ENCODE results near the gene TMOD3.

Gene TMOD3

DNA sequence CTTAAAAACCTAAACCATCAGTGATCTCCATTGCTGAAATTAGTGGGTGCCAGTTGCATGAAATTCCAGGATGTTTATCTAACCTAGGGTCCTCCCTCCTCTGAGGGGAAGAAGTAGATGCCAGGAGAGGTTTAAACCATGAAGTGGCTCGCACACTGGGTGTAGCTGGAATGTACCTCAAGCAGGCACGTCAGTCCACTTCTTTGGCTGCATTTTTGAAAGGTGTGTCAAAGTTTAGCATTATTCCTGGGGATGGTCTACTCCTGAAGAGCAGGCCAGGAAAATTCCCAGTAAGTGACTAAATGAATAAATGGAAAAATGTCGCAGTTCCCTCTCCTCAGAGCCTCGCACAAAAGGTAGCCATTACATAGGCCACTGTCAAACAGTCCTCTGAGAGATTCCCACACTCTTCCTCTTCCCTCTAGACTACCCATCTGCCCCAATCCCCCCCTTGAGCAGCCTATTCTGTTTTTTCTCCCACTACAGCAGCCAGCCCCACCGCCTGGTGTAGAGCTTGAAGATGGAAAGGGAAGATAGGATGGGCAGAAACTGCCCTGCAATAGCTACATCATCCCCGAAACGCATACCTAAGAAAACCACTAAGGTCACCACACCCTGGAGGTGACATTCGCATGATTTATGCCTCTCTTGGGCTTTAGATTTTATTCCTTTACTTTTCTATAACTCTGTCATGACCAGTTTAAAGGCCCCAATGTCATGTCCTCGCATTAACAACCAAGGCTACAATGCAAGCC lies 655 bp upstream of the TMOD3 start:
- no peak overlapping the region for H3K9ac ChIP-seq (ENCODE audit: low read depth, low read length)
- H3K27me3 ChIP-seq (ENCODE audit: control insufficient read depth, insufficient read depth, low read length) = no peaks in the 10 kb centered on the region
- no peaks in the 10 kb centered on the region for H3K36me3 ChIP-seq (ENCODE audit: insufficient read depth, low read length)
- peaks cover 29% of the 10 kb centered on the region for H3K4me1 ChIP-seq (ENCODE audit: control insufficient read depth, insufficient read depth, low read length)
- peak overlapping the region; percentile 83 for H3K4me2 ChIP-seq (ENCODE audit: low read length)
- H3K4me3 ChIP-seq (ENCODE audit: low read length) = peak overlapping the region; percentile 82
- H3K9me3 ChIP-seq (replicated peaks; ENCODE audit: low read length) = no peaks in the 10 kb centered on the region

DNA sequence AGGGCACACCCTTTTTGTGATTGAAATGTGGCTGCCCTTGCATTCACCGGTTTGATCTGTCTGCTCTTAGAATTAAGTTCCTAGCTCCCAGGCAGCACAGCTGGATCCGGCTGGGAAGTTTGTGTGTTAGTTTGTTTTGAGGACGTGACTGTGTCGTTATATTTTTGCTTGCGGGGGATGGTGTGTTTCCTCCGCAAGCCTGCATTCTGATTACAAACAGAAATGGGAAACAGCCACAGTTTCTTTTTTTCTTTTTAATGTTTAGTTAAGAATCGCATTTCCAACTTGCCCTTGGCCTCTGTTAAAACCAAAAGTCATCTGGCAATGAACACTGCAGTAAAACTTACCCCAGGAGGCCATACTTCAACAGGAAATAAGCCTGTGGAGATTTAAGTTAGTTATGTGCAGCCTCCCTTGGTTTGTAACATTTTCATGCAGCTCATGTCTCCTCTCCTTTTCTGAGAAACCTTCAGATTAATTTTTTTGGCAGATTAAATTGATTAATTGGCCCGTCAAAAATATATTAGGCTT lies 888 bp downstream of the TMOD3 start:
- Histone ChIP-seq H3K4me1 (ENCODE audit: control insufficient read depth, insufficient read depth, low read length) (peaks cover 39% of the 10 kb centered on the region), H3K9ac (ENCODE audit: low read depth, low read length) (peak overlapping the region; percentile 86), H3K27me3 (ENCODE audit: control insufficient read depth, insufficient read depth, low read length) (no peaks in the 10 kb centered on the region), H3K9me3 (replicated peaks; ENCODE audit: low read length) (no peaks in the 10 kb centered on the region), H3K36me3 (ENCODE audit: insufficient read depth, low read length) (no peaks in the 10 kb centered on the region), H3K4me2 (ENCODE audit: low read length) (peak overlapping the region; percentile 83), H3K4me3 (ENCODE audit: low read length) (peak overlapping the region; percentile 82)

DNA sequence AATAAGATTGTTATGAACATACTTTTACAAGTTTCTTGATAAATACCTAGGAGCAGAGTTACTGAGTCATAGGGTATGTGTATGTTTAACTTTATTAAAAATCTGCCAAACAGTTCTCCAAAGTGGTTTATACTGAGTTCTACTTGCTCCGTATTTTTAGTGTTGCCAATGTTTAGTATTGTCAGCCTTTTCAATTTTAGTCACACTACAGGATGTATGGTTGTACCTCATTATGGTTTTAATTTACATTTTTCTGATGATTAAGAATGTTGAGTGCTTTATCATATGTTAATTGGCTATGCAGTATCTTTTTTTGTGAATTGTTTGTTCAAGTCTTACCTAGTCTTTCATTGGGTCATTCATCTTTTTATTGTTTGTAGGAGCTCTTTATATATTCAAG lies 4.3 kb downstream of the TMOD3 start:
- Histone ChIP-seq H3K4me2 (ENCODE audit: low read length) (peak overlapping the region; percentile 53), H3K9me3 (replicated peaks; ENCODE audit: low read length) (no peaks in the 10 kb centered on the region), H3K4me1 (ENCODE audit: control insufficient read depth, insufficient read depth, low read length) (peaks cover 51% of the 10 kb centered on the region), H3K27me3 (ENCODE audit: control insufficient read depth, insufficient read depth, low read length) (no peaks in the 10 kb centered on the region), H3K9ac (ENCODE audit: low read depth, low read length) (no peak overlapping the region), H3K36me3 (ENCODE audit: insufficient read depth, low read length) (no peaks in the 10 kb centered on the region), H3K4me3 (ENCODE audit: low read length) (no peak overlapping the region)

DNA sequence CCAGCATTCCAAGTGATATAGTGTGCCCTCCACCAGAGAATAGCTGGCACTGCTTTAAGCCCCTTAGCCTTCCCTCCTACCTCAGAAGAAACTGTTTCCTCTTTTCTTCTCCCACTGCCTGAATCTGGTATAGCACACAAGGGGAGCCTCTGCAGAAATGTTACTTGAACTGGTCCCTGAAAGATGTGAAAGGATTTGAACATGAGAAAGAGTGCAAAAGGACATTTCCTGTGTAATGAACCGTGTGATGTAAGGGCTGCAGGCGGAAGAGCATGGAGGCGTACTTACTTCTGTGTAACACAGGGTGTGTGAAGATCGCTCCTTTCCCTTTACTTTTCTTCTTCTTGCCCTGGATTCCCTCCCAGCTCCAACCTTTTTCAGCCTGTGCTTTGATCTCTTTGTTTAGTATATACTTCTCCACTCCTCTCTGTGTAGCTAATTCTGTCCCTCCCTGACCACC lies 8.4 kb downstream of the TMOD3 start:
- H3K4me3 ChIP-seq (ENCODE audit: low read length) = no peak overlapping the region
- no peaks in the 10 kb centered on the region for H3K36me3 ChIP-seq (ENCODE audit: insufficient read depth, low read length)
- H3K27me3 ChIP-seq (ENCODE audit: control insufficient read depth, insufficient read depth, low read length) = no peaks in the 10 kb centered on the region
- H3K4me2 ChIP-seq (ENCODE audit: low read length) = no peak overlapping the region
- no peak overlapping the region for H3K9ac ChIP-seq (ENCODE audit: low read depth, low read length)
- H3K4me1 ChIP-seq (ENCODE audit: control insufficient read depth, insufficient read depth, low read length) = peaks cover 39% of the 10 kb centered on the region
- H3K9me3 ChIP-seq (replicated peaks; ENCODE audit: low read length) = no peaks in the 10 kb centered on the region

DNA sequence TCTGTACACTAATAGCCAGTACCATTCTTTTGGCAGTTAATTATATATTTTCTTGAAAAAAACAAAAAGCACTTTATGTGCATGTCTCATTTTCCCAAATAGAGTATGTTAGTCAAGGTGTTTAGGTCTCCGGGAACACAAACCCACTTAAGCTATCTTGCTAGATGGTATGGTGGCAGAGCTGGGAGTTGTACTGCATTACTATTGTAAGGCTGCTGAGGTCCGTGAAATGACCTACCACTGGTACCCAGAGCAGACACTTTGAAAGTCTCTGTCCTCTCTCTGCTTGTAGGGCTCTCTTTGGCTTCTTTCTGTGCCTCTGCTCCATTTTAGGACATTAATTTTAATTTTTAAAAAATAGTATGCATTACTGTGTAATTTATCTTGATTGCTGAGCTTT lies 8.8 kb downstream of the TMOD3 start:
- Histone ChIP-seq H3K4me2 (ENCODE audit: low read length) (no peak overlapping the region), H3K4me3 (ENCODE audit: low read length) (no peak overlapping the region), H3K36me3 (ENCODE audit: insufficient read depth, low read length) (no peaks in the 10 kb centered on the region), H3K4me1 (ENCODE audit: control insufficient read depth, insufficient read depth, low read length) (peaks cover 43% of the 10 kb centered on the region), H3K9ac (ENCODE audit: low read depth, low read length) (no peak overlapping the region), H3K9me3 (replicated peaks; ENCODE audit: low read length) (no peaks in the 10 kb centered on the region), H3K27me3 (ENCODE audit: control insufficient read depth, insufficient read depth, low read length) (no peaks in the 10 kb centered on the region)

DNA sequence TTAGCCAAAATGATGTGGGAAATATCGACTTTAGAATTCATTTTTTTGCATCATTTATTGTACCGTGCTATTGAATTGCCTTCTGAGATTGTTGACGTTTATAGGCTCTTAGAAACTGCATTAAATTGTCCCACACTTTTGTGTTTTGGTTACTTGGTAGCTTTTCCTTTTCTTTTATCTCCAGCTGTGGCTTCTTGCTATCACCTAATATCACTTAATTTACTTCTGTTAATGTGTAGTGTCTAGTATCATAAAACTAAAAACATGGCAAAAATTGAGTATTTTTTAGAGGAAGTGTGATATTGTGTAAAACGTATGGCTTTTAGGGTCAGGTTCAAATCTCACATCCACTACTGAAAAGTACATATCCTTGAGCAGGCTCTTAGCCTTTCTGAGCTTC lies 11.2 kb downstream of the TMOD3 start:
- H3K4me3 ChIP-seq (ENCODE audit: low read length) = no peak overlapping the region
- H3K27me3 ChIP-seq (ENCODE audit: control insufficient read depth, insufficient read depth, low read length) = no peaks in the 10 kb centered on the region
- peaks cover 53% of the 10 kb centered on the region for H3K4me1 ChIP-seq (ENCODE audit: control insufficient read depth, insufficient read depth, low read length)
- no peaks in the 10 kb centered on the region for H3K36me3 ChIP-seq (ENCODE audit: insufficient read depth, low read length)
- no peaks in the 10 kb centered on the region for H3K9me3 ChIP-seq (replicated peaks; ENCODE audit: low read length)
- H3K4me2 ChIP-seq (ENCODE audit: low read length) = no peak overlapping the region
- H3K9ac ChIP-seq (ENCODE audit: low read depth, low read length) = no peak overlapping the region

DNA sequence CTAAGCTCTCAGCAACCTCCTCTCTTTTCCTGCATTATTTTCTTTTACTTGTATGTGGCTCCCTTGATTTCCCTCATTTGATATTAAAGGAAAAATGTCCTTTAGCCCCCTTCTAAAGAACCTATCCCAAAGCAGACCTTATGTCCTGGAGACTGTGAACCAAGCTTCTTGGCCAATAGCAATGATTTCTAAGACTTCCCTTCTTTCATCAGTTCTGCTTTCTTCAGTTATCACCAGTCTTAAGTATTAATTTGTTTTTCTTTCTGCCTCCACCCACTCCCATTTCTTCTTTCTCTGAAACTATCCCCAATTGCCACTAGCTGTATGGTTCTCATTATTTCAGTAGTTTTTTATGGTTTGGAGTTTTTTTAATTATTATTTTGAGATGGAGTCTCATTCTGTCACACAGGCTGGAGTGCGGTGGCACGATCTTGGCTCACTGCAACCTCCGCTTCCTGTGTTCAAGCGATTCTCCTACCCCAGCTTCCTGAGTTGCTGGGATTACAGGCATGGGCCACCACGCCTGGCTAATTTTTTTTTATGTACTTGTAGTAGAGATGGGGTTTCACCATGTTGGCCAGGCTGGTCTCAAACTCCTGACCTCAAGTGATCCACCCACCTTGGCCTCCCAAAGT lies 12.1 kb downstream of the TMOD3 start:
- H3K4me1 ChIP-seq (ENCODE audit: control insufficient read depth, insufficient read depth, low read length) = peaks cover 61% of the 10 kb centered on the region
- no peaks in the 10 kb centered on the region for H3K27me3 ChIP-seq (ENCODE audit: control insufficient read depth, insufficient read depth, low read length)
- H3K4me2 ChIP-seq (ENCODE audit: low read length) = no peak overlapping the region
- no peaks in the 10 kb centered on the region for H3K36me3 ChIP-seq (ENCODE audit: insufficient read depth, low read length)
- no peak overlapping the region for H3K4me3 ChIP-seq (ENCODE audit: low read length)
- no peak overlapping the region for H3K9ac ChIP-seq (ENCODE audit: low read depth, low read length)
- no peaks in the 10 kb centered on the region for H3K9me3 ChIP-seq (replicated peaks; ENCODE audit: low read length)

DNA sequence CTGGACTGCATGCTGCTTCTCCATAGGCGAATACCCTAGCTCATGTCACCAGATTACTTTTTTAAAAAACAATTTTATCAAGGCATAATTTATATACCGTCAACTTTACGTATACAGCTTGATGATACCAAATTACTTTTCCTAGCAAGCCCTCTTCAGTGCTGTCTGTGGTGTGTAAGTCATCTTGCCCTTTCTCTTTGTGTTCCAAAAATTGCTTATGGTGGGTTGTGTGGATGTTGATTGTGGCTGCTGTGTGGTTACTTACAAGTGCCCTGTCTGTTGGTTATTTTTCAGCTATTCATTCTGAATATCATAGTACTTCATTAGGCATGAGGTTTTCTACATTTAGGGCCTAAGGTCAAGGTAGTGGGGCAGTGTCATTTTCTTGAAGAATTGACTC lies 12.8 kb downstream of the TMOD3 start:
- H3K4me1 ChIP-seq (ENCODE audit: control insufficient read depth, insufficient read depth, low read length) = peaks cover 65% of the 10 kb centered on the region
- no peak overlapping the region for H3K4me2 ChIP-seq (ENCODE audit: low read length)
- H3K9ac ChIP-seq (ENCODE audit: low read depth, low read length) = no peak overlapping the region
- H3K4me3 ChIP-seq (ENCODE audit: low read length) = no peak overlapping the region
- H3K9me3 ChIP-seq (replicated peaks; ENCODE audit: low read length) = no peaks in the 10 kb centered on the region
- H3K36me3 ChIP-seq (ENCODE audit: insufficient read depth, low read length) = no peaks in the 10 kb centered on the region
- H3K27me3 ChIP-seq (ENCODE audit: control insufficient read depth, insufficient read depth, low read length) = no peaks in the 10 kb centered on the region

DNA sequence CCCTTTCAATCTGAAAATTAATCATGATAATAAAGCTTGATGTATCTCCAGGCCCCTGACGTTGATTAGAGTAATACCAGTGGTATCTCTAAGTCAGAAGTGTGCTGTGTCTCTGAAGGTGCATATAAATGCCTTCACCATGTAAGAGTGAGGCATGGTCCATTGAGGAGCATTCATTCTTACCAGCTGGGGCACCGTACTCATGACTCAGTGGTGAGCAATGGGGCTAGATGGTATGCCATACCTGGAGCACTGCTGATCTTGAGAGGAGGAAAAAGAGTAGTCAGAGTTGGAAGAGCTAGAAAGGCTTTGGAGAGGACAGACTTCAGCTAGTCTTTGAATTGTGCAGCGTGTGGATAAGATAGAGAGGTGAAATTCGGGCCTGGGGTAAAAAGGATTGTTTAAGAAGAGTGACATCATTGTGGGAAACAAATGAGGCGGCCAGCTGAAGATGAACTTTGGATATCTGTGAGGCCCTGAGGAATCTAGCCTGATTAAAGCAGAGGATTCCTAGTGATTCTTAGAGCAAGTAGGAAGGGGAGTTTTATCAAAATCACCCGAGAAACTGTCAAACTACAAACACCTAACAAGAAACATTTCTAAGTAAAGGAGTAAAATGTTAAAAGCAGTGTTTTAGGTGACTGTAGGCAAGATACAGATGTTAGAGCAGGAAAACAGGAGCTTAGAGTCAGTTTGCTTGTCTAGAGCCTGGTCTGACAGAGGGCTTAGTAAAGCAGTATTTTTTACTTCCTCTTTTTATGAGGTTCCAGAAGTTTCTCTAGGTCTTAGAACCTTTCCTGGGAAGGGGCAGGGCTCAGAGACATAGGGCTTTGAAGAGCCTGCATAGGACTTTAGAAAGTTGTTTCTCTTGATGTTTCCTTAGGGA lies 13.6 kb downstream of the TMOD3 start:
- Histone ChIP-seq H3K27me3 (ENCODE audit: control insufficient read depth, insufficient read depth, low read length) (no peaks in the 10 kb centered on the region), H3K4me3 (ENCODE audit: low read length) (no peak overlapping the region), H3K36me3 (ENCODE audit: insufficient read depth, low read length) (no peaks in the 10 kb centered on the region), H3K9me3 (replicated peaks; ENCODE audit: low read length) (no peaks in the 10 kb centered on the region), H3K9ac (ENCODE audit: low read depth, low read length) (no peak overlapping the region), H3K4me2 (ENCODE audit: low read length) (peak overlapping the region; percentile 35), H3K4me1 (ENCODE audit: control insufficient read depth, insufficient read depth, low read length) (peaks cover 64% of the 10 kb centered on the region)

DNA sequence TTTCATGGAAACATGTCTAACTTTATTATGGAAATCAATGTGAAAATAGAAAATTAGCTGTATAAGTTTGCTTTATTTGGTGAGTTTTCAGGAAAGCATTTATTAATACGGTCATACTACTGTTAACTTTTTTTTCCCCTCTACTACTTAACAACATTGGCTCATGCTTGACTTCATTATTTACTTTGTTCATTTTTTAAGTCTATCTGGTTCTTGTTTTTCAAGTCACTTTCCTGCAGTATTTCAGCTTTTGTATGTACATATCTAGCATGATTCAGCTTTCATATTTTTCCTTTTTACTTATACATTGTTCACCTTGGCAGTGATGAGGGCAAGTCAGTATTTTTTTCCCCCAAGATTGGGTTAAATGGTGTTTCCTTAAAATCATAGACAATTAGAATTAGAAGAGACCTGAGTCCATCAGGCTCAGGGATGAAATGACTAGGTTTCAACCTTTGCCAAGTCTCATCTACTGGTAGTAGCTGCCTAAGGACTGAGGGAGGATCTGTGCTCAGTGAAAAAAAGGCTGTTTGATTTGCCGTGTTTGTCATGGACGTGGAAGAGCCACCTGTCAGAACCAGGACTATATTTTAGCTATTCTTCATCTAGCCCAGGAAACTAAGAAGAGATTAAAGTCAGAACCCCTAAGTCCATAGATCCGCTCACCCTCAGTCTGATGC lies 15.4 kb downstream of the TMOD3 start:
- peaks cover 61% of the 10 kb centered on the region for H3K4me1 ChIP-seq (ENCODE audit: control insufficient read depth, insufficient read depth, low read length)
- peak overlapping the region; percentile 8 for H3K9ac ChIP-seq (ENCODE audit: low read depth, low read length)
- H3K9me3 ChIP-seq (replicated peaks; ENCODE audit: low read length) = no peaks in the 10 kb centered on the region
- peak overlapping the region; percentile 67 for H3K4me2 ChIP-seq (ENCODE audit: low read length)
- H3K27me3 ChIP-seq (ENCODE audit: control insufficient read depth, insufficient read depth, low read length) = no peaks in the 10 kb centered on the region
- no peak overlapping the region for H3K4me3 ChIP-seq (ENCODE audit: low read length)
- no peaks in the 10 kb centered on the region for H3K36me3 ChIP-seq (ENCODE audit: insufficient read depth, low read length)

DNA sequence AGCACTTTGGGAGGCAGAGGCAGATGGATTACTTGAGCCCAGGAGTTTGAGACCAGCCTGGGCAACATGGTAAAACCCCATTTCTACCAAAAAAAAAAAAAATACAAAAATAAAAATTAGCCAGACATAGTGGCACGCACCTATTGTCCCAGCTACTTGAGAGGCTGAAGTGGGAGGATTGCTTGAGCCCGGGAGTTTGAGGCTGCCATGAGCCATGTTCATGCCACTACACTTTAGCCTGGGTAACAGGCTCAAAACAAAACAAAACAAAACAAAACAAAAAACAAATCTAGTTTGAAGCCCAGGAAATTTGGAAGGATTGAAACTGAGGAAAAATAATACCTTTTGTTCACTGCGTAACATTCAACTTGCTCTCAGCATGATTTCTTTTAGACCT lies 16.6 kb downstream of the TMOD3 start:
- peaks cover 61% of the 10 kb centered on the region for H3K4me1 ChIP-seq (ENCODE audit: control insufficient read depth, insufficient read depth, low read length)

More for the DNA sequence above, 16.6 kb downstream of the TMOD3 start:
- H3K9ac ChIP-seq (ENCODE audit: low read depth, low read length) = peak overlapping the region; percentile 46
- H3K4me3 ChIP-seq (ENCODE audit: low read length) = no peak overlapping the region
- peak overlapping the region; percentile 67 for H3K4me2 ChIP-seq (ENCODE audit: low read length)
- no peaks in the 10 kb centered on the region for H3K9me3 ChIP-seq (replicated peaks; ENCODE audit: low read length)
- no peaks in the 10 kb centered on the region for H3K27me3 ChIP-seq (ENCODE audit: control insufficient read depth, insufficient read depth, low read length)
- no peaks in the 10 kb centered on the region for H3K36me3 ChIP-seq (ENCODE audit: insufficient read depth, low read length)
